Stimulated activated CD8-positive, alpha-beta memory T cell treated with anti-CD3 and anti-CD28 coated beads, Interleukin-15, amount 100 ng/mL, for 48 hours (primary cell): ENCODE measurements around the gene PAX5.

Experiments
- DNase-seq, 2 donors: peaks; one replicate each; pipeline ENCODE4 v3.0.0-alpha.2; 2020; ENCODE audit warnings: low read depth in 2 of 2

The PAX5 gene

GRCh38 chr9:36961561-36962325 lies 72.3 kb downstream of the PAX5 start:
- no peak for DNase-seq

- DNase-seq: no peak
Measured at GRCh38 chr9:36961051-36961450, 73.0 kb downstream of the PAX5 start.

GRCh38 chr9:36960575-36960955 lies 73.5 kb downstream of the PAX5 start:
- DNase-seq: no peak

- no peak for DNase-seq
Measured at GRCh38 chr9:36959681-36960574, 74.1 kb downstream of the PAX5 start.

DNA sequence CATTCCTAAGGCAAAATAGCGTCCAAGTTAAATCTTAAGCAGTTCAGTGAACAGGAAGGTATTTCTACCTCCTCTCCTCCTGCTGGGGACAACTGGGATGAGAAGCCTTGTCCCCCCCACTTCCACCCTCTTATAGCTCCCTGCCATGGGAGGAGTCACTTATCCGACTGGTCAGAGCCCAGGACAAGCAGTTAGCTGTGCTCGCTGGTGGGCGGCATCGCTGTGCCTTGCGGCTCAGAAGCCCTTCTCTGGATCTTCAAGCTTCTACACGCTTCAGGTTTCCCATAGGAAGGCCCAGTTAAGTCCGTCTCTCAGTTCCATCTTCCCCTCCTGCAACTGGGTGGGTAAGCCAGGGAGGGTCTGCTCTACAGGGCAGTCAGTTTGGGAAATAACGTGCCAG lies 77.2 kb downstream of the PAX5 start:
- DNase-seq: no peak

DNA sequence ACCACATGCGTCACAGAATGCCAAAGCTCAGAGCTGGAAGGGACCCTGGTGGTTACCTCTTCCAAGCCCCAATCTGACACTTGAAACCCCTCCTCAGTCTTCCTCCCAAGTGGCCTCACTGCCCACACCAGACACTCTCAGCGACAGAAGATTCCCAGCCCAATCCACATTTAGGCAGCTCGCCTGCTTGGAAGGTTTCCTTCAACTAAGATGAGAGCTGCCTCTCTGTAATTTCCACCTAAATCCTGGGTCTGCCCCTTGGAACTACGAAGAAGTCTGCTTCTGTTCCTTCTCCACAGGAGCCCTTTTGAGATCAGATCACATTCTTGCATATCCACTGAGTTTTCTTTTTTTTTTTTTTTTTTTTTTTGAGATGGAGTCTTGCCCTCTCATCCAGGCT lies 83.7 kb downstream of the PAX5 start:
- no peak for DNase-seq

- no peak for DNase-seq
Measured at GRCh38 chr9:36949466-36949865, 84.6 kb downstream of the PAX5 start.

GRCh38 chr9:36948051-36948450 lies 86.0 kb downstream of the PAX5 start:
- no peak for DNase-seq

GRCh38 chr9:36946653-36947052 lies 87.4 kb downstream of the PAX5 start:
- DNase-seq: no peak

DNA sequence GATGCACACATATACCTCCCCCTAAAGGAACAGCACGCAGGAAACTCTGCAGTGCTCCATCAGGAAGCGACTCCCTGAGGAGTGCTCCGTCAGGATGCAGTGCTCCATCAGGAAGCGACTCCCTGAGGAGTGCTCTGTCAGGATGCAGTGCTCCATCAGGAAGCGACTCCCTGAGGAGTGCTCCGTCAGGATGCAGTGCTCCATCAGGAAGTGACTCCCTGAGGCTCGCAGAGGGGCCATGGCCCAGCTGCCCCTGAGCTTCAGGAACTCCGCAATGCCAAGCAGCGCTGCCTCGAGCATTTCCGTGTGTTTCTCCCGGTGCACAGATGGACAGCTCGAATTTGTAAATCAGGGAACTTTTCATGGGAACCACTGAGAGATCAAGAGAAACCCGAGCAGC lies 88.1 kb downstream of the PAX5 start:
- DNase-seq: no peak

DNA sequence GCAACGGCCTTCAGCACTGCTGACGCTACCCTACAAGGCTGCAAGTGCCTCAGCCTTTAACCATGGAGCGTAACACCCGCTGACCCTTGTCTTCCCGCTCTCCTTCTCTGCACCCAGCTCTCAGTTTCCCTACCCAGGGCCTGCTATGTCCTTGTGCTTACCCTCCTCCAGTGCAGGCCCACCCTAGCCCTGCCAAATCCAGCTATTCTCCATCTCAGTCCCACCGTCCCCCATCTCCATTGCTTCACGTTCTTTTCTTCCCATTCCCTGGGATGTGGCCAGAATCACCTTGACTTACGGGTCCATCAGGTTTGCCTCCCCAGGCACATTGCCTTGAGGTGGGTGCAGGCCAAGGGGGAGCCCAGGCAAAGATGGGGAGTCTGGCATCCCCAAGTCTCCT lies 91.2 kb downstream of the PAX5 start:
- no peak for DNase-seq

GRCh38 chr9:36941441-36941840 lies 92.6 kb downstream of the PAX5 start:
- no peak for DNase-seq

GRCh38 chr9:36940881-36941280 lies 93.2 kb downstream of the PAX5 start:
- no peak for DNase-seq

DNA sequence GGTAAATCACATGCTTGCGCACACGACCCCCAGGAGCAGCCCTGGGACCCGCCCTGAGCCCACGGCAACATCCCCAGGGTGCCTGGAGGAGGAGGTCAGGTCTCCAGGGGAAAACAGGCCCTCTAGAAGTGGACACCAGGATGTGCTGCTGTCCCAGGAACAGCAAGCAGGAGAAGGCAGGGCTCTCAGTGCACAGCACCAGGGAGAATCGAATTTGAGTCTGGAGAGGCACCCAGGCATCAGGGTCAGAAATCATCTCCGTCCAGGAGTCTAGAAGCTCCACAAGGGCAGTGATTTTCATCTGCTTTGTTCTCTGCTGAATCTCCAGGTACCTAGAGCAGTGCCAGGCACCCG lies 93.6 kb downstream of the PAX5 start:
- DNase-seq: no peak

- no peak for DNase-seq
Measured at GRCh38 chr9:36939655-36940499, 94.2 kb downstream of the PAX5 start.

- no peak for DNase-seq
Measured at GRCh38 chr9:36939214-36939613, 94.9 kb downstream of the PAX5 start.

- DNase-seq: no peak
Measured at GRCh38 chr9:36938617-36939016, 95.5 kb downstream of the PAX5 start.

GRCh38 chr9:36937951-36938350 lies 96.1 kb downstream of the PAX5 start:
- DNase-seq: no peak

DNA sequence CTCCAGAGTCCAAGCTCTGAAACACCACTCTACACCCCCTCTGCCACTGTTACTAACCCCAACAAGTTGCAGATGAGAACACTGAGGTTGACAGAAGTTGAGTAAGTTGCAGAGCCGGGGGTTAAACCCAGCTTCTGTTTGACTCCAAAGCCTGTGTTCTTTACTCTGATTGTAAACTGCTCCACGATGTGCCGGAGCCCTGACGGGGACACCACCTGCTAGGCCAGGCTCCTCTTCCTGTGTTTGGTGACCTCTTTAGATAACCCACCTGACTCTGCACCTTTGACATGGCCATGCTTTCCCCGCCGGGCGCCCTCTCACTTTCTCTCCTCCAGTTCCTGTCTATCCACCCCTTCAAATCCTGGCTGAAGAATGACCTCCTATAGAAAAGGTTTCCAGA lies 96.7 kb downstream of the PAX5 start:
- no peak for DNase-seq

DNA sequence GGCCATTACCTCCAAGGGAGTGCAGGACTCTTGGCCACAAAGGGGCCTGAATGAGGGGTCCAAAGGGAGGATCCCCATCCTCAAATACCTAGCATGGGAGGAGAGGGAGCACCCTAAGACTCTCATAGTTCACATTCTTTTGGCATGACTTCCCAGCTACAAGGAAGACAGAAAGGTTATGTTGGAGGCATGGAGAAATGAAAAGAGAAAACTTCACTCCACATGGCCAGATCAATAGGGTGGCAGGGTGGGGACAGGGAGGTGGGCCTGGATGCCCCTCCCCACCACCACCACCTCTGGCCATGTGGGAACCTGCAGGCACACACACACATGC lies 97.6 kb downstream of the PAX5 start:
- no peak for DNase-seq

GRCh38 chr9:36935768-36936497 lies 98.1 kb downstream of the PAX5 start:
- DNase-seq: no peak

DNA sequence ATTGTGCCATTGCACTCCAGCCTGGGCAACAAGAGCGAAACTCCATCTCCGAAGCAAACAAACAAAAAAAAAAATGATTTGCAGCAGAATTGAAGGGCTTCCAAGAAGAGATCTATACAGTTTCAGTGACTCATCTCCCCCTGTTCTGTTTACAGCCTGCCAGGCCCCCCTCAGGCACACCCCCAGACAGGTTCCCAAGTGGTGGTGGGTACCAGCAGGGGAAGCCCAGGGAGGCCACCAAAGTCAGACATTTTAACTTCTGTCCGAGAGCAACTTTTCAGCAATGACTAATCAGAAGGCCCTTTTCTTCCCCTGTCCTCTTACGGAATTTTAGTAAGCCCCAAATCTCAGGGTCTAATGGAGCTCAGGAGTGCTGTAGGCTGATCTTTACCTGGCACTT lies 98.7 kb downstream of the PAX5 start:
- no peak for DNase-seq
